Pons (tissue), 1 donor: ENCODE results near the gene PGC.
"Not testable (repeated sequence)": the region's sequence is repeated elsewhere in the genome, so short reads cannot be mapped to it uniquely, and the experiment has no call there.

Source experiments
- DNase-seq: peaks from one replicate; pipeline ENCODE4 v3.0.0-alpha.2; 2016; ENCODE audit warnings: low spot score

The PGC gene

GRCh38 chr6:41775293-41775882, 28.2 kb upstream of the PGC start:
- DNase-seq: no peak

- no peak for DNase-seq
Measured at GRCh38 chr6:41774841-41775240, 27.6 kb upstream of the PGC start.

- no peak for DNase-seq
Measured at GRCh38 chr6:41771058-41771983, 24.1 kb upstream of the PGC start.

GRCh38 chr6:41770381-41771057, 23.3 kb upstream of the PGC start:
- no peak for DNase-seq

DNA sequence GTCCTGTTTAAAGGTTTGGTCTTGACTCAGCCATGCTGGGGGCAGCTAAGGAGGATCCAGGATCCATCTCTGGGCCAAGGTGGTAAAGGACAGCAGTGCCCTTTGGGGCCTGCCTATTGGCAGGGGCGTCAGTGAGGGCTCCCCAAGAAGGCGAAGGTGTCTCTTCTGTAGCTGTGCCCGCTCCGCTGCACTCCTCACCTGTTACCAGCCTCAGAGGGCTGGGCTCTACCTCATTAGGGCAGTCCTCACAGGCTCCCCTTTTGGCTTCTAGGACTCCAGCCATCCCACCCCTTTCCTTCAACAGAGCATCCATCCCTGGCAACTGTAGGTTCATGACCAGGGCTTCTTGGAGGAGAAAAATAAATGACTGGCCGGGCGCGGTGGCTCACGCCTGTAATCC, 22.2 kb upstream of the PGC start:
- DNase-seq: no peak

DNA sequence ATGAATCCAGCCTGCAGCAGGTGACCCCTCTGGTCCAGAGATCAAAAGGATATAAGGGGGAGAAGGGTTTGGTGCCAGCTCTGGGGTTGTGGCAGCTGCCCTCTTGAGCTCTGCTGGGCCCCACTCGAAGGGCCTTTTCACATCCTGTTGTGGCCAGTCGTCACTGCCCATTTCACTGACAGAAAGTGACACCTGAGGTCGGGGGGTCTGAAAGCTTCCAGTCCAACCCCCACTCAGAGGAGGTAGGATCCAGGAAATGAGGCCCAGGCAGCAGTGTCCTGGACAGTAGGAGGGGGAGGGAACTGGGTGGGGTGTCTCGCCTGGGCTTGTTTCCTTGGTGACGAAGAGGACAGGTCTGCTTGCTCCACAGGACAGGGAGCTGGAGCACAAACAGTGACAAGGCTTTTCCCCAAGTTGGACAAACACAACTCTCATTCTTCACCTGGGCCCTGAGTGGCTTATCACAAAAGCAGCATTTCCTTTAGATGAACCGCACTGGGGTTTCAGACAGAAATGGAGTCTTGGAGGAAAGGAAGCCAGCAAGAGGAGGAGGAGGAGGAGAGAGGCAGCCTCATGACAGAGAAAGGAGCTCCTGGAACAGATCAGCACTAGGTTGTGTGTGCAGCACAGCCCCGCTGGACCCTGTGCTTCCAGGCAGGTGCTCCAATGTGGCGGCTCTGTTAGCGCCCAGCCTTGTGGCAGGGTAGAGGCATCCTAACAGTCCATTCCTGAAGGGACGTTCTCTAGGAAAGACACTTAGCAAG, 21.5 kb upstream of the PGC start:
- no peak for DNase-seq

DNA sequence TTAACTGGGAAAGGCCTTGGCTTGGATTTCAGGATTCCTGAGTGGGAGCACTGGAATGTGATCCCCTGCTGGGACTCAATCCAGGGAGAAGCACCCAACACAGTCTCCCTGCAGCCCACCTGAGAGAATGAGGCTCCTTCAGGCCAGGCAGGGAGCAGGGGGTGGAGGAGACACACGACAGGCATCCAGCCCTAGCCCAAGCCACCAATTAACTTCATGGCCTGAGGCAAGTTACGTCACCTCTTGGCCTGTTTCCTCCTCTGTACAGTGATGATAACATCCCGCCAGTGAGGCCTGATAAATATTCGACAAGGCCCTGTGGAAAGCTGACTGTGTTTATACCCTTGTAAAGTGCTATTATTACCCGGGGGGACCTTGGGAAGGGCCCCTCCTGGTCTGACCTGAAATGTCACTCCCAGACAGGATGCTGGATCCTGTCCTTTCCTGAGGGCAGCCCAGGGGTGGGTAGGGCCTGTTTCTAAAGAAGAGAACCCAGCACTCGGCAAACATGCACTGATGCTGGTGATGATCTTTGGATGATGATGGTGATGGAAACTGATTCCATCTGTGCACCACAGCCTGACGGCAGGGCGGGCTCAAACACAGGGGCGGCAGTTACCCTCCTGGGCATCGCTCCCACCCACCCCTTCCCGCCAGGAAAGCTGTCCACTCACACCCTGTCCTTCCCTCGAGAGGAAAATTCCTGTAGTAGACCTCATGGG, 20.1 kb upstream of the PGC start:
- DNase-seq: no peak

DNA sequence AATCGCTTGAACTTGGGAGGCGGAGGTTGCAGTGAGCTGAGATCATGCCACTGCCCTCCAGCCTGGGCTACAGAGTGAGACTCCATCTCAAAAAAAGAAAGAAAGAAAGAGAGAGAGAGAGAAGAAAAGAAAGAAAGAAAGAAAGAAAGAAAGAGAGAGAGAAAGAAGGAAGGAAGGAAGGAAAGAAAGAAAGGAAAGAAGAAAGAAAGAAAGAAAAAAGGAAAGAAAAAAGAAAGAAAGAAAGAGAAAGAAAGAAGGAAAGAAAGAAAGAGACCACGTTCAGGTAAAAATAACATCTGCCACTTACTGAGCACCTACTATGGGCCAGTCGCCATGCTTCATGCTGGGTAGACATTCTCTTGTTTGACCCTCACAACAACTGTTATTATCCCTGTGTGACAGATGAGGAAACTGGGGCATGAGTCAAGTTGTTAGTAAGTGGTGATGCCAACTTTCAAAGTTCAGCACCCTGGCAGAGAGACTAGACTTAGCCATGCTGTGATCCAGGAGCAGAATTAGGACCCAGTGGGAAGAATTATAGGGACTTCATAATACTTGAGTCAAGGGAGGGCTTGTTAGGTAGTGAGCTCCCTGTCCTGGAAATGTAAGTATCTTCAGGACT, 19.0 kb upstream of the PGC start:
- DNase-seq: not testable (repeated sequence)

- DNase-seq: no peak
Measured at GRCh38 chr6:41763470-41763869, 16.3 kb upstream of the PGC start.

- no peak for DNase-seq
Measured at GRCh38 chr6:41759905-41760579, 12.8 kb upstream of the PGC start.

DNA sequence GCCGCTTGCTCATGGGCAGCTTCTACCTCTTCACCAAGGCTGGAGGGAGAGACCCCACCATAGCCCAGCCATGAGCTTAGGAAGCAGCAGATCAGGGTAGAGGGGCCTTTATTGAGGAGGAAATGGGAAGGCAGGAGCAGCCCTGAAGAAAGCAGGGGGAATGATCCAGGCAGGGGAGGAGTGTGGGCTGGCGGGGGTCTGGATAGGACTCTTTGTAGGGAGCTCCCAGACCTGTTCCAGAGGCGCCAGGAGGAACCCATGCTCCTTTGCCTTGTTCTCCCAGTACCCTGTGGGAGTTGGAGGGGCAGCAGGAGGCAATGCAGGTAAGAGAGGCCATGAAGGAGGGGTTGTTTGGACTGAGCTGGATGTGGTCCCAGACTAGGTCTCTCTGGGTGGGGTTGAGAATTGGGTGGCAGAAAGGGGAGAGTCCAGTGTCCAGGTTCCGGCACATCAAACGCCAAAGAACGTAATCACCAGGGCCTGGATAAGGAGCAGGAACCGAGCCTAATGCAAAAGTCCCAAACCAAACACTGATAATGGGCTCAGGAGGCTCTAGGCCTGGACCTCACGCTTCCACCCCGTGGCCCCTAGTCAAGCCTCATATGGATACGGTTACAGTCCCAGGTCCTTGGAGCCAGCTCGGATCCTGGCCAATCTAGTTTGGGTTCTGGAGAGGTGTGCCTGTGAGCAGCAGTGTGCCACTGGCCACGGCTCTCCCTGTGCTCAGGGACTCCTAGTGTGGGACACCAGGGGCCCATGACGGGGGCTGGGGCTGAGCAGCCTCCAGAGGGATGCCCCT, 12.1 kb upstream of the PGC start:
- DNase-seq: no peak

- DNase-seq: no peak
Measured at GRCh38 chr6:41758641-41759035, 11.4 kb upstream of the PGC start.

DNA sequence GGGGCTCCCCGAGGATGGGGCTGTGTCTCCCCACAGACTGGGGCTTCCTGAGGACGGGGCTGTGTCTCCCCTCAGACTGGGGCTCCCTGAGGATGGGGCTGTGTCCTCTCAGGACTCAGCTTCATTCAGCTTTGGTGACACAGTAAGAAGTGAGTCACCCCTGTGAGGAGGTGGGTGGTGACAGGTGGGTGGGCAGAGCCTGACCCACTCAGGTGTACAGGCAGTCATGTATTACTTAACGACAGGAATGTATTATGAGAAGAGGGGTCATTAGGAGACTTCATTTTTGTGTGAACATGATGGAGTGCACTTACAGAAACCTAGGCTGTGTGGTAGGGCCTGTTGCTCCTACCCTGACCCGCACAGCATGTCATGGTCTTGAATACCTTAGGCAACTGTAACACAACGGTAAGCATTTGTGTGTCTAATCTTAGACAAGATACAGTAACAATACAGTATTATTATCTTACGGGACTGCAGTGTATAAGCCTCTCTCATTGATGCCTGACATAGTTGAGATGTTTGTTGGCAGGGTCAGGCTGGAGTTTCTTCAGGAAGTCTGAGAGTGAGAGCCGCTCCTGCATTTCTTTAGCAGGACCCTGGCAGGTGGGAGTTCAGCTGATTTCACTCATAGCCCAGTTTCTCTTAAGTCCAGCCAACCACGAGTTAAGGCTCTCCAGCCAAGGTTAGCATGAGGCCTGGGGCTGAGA, 10.9 kb upstream of the PGC start:
- DNase-seq: no peak

GRCh38 chr6:41757271-41757670, 10.1 kb upstream of the PGC start:
- no peak for DNase-seq

DNA sequence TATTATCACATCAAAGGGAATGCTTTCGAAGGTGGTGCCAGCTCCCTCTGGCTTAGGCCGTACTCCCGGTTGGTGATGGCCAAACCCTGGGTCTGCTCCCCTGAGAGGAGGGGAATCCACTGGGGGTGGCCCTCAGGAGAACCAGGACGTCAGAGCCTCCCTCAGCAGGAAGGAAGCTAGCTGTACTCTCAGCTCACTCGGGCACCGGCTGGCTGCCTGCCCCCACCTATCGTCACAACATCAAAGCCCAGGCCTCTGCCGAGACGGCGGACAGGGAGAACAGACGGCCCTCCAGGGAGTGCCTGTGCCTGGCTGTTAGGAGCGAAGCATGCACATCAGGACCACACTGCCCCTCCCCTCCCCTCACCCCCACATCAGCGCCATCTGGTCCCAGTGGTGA, 9.2 kb upstream of the PGC start:
- DNase-seq: no peak

DNA sequence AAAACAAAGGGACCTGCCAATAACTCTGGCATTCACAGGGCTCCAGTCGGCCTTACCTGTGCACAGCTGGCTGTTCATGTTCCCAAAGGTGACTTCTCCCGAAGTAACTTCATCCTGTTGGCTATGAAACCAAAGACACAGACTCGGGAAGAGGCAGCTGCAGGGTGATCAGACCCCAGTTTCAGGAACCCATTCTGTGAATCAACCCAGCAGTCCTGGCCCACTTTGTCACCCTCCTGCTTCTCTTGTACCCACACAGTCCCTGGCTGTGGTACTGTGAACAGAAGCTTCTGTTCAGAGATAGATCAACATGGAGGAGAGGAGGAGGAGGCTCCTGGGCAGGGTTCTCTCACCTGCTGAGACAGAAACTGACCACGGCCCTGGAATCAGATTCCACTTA, 8.7 kb upstream of the PGC start:
- DNase-seq: no peak

- no peak for DNase-seq
Measured at GRCh38 chr6:41750374-41750773, 3.2 kb upstream of the PGC start.

- DNase-seq: no peak
Measured at GRCh38 chr6:41748542-41748941, 1.3 kb upstream of the PGC start.

DNA sequence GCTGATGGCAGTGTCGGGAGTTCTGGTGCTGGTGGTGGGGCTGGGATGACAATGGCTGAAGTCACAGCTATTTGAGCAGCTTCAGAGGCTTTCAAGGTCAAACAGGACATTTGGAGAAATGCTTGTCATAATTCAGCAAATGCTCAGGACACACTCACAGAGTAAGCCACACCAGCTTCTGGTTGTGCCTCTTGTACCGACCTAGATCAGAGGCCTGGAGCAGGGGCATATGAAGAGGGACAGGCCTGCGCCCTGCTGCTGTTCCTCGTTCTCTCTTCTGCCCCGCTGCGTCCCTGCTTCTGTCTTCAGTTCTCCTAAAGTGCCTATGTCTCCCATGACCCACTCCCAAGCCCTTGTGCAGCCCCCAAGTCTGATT, 893 bp upstream of the PGC start:
- DNase-seq: no peak
